ENCODE measurements around the gene AGK. TPM values are rescaled to one million over a fixed set of nuclear protein-coding genes. Genes with fewer than 3 reads are reported as not detected.

The AGK gene
- total RNA-seq, 1 experiment from 2014 or later, result 41.9 TPM

DNA sequence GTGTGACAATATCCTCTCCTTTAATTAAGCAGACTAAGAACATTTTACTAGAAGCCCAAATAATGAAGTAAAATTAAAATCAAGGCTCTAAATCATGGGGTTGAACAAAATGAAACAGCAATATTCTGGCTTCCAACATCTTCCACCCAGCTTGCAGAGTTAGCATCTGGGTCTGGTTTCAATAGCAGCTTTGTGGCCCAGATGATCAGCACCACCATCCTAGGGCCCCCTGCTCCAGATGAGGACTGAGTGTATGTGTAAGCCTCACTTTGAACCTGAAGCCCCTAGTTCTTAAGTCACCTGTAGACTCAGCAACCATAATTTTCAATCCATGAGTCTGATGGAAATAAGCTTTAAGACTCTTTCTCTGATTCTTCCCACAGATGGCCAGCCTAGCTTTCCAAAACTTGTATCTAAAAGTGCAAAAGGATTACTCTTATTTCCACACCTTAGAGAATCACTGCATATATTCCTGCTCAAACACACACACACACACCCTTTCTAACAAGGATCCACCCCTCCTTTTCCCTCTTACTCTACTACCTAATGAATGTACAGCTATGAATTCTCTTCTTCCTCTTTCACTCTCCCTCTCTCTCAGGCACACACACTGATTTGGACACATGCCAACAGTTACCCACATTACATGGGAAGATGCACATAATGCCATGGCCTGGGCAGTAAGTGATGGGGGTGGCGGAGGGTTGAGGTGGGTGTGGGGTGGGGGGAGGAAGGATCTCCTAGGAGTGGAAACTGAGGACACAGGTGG lies 147.2 kb downstream of the AGK start:
- intact Hi-C loops (cut with micrococcal nuclease; ENCODE audit: unreplicated experiment), result no loop called here
- H3K4me1 ChIP-seq (ENCODE audit: insufficient read depth, low read length, poor library complexity, severe bottlenecking), result peaks cover 6% of the 10 kb centered on the region
- ChIA-PET POLR2A (ENCODE audit: low non-redundant PET) (no interaction called here), CTCF (no interaction called here)
- H3K27ac ChIP-seq (ENCODE audit: low read depth, low read length, poor library complexity, severe bottlenecking), result no peak overlapping the region
- no peaks in the 10 kb centered on the region for H3K27me3 ChIP-seq (replicated peaks; ENCODE audit: insufficient read depth, low read depth, low read length, poor library complexity)
- H3K36me3 ChIP-seq (ENCODE audit: insufficient read depth, low read length, poor library complexity, severe bottlenecking), result no peaks in the 10 kb centered on the region
- TF ChIP-seq EZH2 (IDR thresholded peaks at IDR 0.05; ENCODE audit: borderline replicate concordance, low read depth, low read length, poor library complexity, severe bottlenecking), result no peak
- TF ChIP-seq, protein P1, sequence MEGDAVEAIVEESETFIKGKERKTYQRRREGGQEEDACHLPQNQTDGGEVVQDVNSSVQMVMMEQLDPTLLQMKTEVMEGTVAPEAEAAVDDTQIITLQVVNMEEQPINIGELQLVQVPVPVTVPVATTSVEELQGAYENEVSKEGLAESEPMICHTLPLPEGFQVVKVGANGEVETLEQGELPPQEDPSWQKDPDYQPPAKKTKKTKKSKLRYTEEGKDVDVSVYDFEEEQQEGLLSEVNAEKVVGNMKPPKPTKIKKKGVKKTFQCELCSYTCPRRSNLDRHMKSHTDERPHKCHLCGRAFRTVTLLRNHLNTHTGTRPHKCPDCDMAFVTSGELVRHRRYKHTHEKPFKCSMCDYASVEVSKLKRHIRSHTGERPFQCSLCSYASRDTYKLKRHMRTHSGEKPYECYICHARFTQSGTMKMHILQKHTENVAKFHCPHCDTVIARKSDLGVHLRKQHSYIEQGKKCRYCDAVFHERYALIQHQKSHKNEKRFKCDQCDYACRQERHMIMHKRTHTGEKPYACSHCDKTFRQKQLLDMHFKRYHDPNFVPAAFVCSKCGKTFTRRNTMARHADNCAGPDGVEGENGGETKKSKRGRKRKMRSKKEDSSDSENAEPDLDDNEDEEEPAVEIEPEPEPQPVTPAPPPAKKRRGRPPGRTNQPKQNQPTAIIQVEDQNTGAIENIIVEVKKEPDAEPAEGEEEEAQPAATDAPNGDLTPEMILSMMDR (conservative IDR thresholded peaks at IDR 0.05; ENCODE audit: low read depth, low read length), result no peak
- no TSS peak for BruUV-seq (replicated peaks)
- no peak overlapping the region for H3K4me3 ChIP-seq (ENCODE audit: low read depth, low read length, poor library complexity, severe bottlenecking)
- no peak for DNase-seq (ENCODE audit: low spot score)
- no peaks in the 10 kb centered on the region for H3K9me3 ChIP-seq (ENCODE audit: low read depth, low read length, poor library complexity, severe bottlenecking)

DNA sequence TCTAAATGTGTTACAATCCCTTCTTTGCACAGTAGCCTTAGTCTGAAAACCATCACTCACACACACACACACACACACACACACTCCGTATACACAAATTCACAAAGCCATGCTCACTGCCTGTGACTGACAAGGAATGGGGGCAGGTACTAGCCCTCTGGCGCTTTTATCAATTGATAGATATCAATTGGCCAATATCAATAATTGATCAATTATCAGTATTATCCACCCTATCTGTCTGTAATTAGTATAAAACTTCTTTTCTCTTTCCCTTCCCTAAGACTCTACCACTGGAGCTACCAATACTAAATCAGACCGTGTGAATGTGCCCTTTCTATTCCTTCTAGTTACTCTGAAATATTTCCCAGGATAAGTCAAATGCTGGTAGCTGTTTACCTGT lies 148.7 kb downstream of the AGK start:
- H3K4me3 ChIP-seq (ENCODE audit: low read depth, low read length, poor library complexity, severe bottlenecking), result no peak overlapping the region
- H3K4me1 ChIP-seq (ENCODE audit: insufficient read depth, low read length, poor library complexity, severe bottlenecking), result peaks cover 6% of the 10 kb centered on the region
- H3K27me3 ChIP-seq (replicated peaks; ENCODE audit: insufficient read depth, low read depth, low read length, poor library complexity), result no peaks in the 10 kb centered on the region
- POLR2A ChIA-PET (ENCODE audit: low non-redundant PET), result no interaction called here
- BruUV-seq (replicated peaks), result no TSS peak
- no peaks in the 10 kb centered on the region for H3K36me3 ChIP-seq (ENCODE audit: insufficient read depth, low read length, poor library complexity, severe bottlenecking)
- intact Hi-C loops (cut with micrococcal nuclease; ENCODE audit: unreplicated experiment), result loop anchor here (5.0 kb wide), 1 partner anchor 37 kb away; the partner anchor contains the start of gene SSBP1
- no peak for DNase-seq (ENCODE audit: low spot score)
- no peak overlapping the region for H3K27ac ChIP-seq (ENCODE audit: low read depth, low read length, poor library complexity, severe bottlenecking)
- TF ChIP-seq, protein P1 (conservative IDR thresholded peaks at IDR 0.05; ENCODE audit: low read depth, low read length), result no peak
- no peak for TF ChIP-seq EZH2 (IDR thresholded peaks at IDR 0.05; ENCODE audit: borderline replicate concordance, low read depth, low read length, poor library complexity, severe bottlenecking)
- CTCF ChIA-PET, result no interaction called here
- H3K9me3 ChIP-seq (ENCODE audit: low read depth, low read length, poor library complexity, severe bottlenecking), result no peaks in the 10 kb centered on the region

DNA sequence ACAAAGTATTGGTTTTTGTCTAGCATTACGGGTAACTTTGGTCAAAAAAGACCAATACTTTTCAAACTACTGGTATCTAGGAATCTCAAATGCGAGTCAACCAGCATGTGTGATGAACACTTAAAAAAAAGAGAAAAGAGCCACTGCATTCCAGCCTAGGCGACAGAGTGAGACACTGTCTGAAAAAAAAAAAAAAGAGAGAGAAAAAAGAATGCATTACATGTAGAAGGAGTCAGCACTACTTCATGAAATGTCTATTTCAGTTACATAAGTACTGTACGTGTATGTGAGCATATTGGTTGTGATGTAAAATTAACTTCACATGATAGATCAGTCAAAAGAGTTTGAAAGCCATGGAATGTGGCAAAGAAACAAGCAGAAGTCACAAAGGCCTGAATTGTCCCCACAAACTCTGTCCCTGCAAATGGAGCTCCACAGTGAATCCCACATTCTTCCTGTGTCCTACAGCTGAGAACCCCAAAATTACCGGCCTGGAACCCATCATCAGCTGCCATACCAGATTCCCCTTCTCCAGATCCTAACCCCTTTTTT lies 149.2 kb downstream of the AGK start:
- H3K9me3 ChIP-seq (ENCODE audit: low read depth, low read length, poor library complexity, severe bottlenecking), result no peaks in the 10 kb centered on the region
- CTCF ChIA-PET, result no interaction called here
- H3K36me3 ChIP-seq (ENCODE audit: insufficient read depth, low read length, poor library complexity, severe bottlenecking), result no peaks in the 10 kb centered on the region
- intact Hi-C loops (cut with micrococcal nuclease; ENCODE audit: unreplicated experiment), result loop anchor here (5.0 kb wide), 1 partner anchor 37 kb away; the partner anchor contains the start of gene SSBP1
- TF ChIP-seq, protein P1 (conservative IDR thresholded peaks at IDR 0.05; ENCODE audit: low read depth, low read length), result no peak
- no peak for TF ChIP-seq EZH2 (IDR thresholded peaks at IDR 0.05; ENCODE audit: borderline replicate concordance, low read depth, low read length, poor library complexity, severe bottlenecking)
- H3K4me3 ChIP-seq (ENCODE audit: low read depth, low read length, poor library complexity, severe bottlenecking), result no peak overlapping the region
- H3K27ac ChIP-seq (ENCODE audit: low read depth, low read length, poor library complexity, severe bottlenecking), result no peak overlapping the region
- BruUV-seq (replicated peaks), result TSS peak; percentile 36
- no peak for DNase-seq (ENCODE audit: low spot score)
- H3K4me1 ChIP-seq (ENCODE audit: insufficient read depth, low read length, poor library complexity, severe bottlenecking), result peaks cover 6% of the 10 kb centered on the region
- POLR2A ChIA-PET (ENCODE audit: low non-redundant PET), result no interaction called here
- H3K27me3 ChIP-seq (replicated peaks; ENCODE audit: insufficient read depth, low read depth, low read length, poor library complexity), result no peaks in the 10 kb centered on the region

Measured in A673 (cell line).